HFFc6 (cell line): ENCODE data around the gene VPS16. TPM values are rescaled to one million over a fixed set of nuclear protein-coding genes. Genes with fewer than 3 reads are reported as not detected.
"Not testable (repeated sequence)": the region's sequence is repeated elsewhere in the genome, so short reads cannot be mapped to it uniquely, and the experiment has no call there.

Experiments
- DNase-seq: peaks from one replicate; pipeline ENCODE4 v3.0.0-alpha.2; 2018
- H3K27ac Mint-ChIP-seq: 2 replicates; pipeline ENCODE4 v1.8.0; 2020; ENCODE audit warnings: mild to moderate bottlenecking, mixed read lengths
- H3K27me3 Mint-ChIP-seq: 2 replicates; pipeline ENCODE4 v1.8.0; 2021; ENCODE audit warnings: mild to moderate bottlenecking, moderate library complexity, mixed read lengths; ENCODE audit not compliant: insufficient read depth
- H3K36me3 Mint-ChIP-seq: 2 replicates; pipeline ENCODE4 v1.8.0; 2021; ENCODE audit warnings: low read depth, mixed read lengths
- H3K4me1 Mint-ChIP-seq: 2 replicates; pipeline ENCODE4 v1.8.0; 2020; ENCODE audit warnings: low read depth, mixed read lengths
- H3K4me3 Mint-ChIP-seq: 2 replicates; pipeline ENCODE4 v1.8.0; 2020; ENCODE audit warnings: mild to moderate bottlenecking, moderate library complexity, mixed read lengths
- H3K9me3 Mint-ChIP-seq: 2 replicates; pipeline ENCODE4 v1.8.0; 2020; ENCODE audit warnings: mild to moderate bottlenecking, mixed read lengths
- total RNA-seq, 6 experiments: library from RNA; stranded (reverse); fragmentation: NEBNext Ultra II Directional; extraction: Animal tissue kit (Norgen Biotek cat#: 25700); gene quantifications; 2 replicates in 1 of 6; 3 replicates in 5 of 6; pipeline ENCODE4 v1.2.3, GENCODE V29; 2021
- TF ChIP-seq, protein P1 (sequence below): fragments of 200-600 bp; sonication (generic); IDR thresholded peaks from 2 replicates; pipeline ENCODE4 v1.5.0; 2021; ENCODE audit warnings: antibody characterized with exemption, mild to moderate bottlenecking

The VPS16 gene
- total RNA-seq, 6 experiments from 2014 or later: 30.6 to 36.3 (median 35.2) TPM

DNA sequence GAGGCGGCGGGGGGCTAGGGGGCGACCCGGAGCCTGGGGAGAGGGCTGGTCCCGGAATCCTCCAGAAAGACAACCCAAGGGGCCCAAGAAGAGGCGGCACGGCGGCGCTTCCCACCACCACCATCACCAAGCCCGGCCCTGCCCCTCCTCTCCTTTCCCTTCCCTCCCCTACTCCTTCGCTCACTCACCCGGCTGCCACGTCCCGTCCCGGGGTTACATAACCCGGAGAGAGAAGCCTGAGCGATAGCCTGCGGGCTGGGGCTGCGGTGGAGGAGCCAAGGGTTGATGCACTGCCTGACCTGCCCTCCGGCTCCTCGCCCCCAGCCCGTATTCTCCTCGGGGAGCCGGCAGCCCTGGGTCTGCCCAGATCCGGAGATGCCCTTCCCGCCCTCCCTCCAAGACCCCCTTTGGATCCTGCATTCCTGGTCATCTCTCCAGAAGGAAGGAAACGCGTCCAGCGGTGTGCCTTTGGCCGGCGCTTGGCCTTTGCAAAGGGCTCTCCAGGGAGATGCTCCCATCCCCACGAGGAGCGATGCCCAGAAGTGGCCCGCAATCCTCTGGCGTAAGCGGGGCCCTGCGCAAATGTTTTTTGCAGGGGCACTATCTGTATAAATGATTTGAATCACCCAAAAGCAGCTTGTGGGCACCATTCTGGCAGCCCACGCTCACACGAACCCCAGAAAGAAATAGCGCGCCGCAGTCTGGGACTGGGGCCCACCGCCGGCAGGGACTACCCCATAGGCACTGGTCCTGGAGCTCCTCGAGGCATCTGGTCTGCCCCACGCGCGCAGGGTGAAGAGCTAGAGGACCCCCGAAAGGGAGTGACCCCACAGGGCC lies 35.5 kb upstream of the VPS16 start:
- DNase-seq: no peak
- Mint-ChIP-seq H3K36me3 (peaks cover 6% of the 10 kb centered on the region; the same call in 1 of the 2 replicates), H3K4me1 (peaks cover 14% of the 10 kb centered on the region), H3K27me3 (peaks cover 49% of the 10 kb centered on the region), H3K27ac (no peak overlapping the region), H3K4me3 (no peak overlapping the region), H3K9me3 (peaks cover under 1% of the 10 kb centered on the region; the same call in 1 of the 2 replicates)
- TF ChIP-seq, protein P1, sequence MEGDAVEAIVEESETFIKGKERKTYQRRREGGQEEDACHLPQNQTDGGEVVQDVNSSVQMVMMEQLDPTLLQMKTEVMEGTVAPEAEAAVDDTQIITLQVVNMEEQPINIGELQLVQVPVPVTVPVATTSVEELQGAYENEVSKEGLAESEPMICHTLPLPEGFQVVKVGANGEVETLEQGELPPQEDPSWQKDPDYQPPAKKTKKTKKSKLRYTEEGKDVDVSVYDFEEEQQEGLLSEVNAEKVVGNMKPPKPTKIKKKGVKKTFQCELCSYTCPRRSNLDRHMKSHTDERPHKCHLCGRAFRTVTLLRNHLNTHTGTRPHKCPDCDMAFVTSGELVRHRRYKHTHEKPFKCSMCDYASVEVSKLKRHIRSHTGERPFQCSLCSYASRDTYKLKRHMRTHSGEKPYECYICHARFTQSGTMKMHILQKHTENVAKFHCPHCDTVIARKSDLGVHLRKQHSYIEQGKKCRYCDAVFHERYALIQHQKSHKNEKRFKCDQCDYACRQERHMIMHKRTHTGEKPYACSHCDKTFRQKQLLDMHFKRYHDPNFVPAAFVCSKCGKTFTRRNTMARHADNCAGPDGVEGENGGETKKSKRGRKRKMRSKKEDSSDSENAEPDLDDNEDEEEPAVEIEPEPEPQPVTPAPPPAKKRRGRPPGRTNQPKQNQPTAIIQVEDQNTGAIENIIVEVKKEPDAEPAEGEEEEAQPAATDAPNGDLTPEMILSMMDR: no peak

DNA sequence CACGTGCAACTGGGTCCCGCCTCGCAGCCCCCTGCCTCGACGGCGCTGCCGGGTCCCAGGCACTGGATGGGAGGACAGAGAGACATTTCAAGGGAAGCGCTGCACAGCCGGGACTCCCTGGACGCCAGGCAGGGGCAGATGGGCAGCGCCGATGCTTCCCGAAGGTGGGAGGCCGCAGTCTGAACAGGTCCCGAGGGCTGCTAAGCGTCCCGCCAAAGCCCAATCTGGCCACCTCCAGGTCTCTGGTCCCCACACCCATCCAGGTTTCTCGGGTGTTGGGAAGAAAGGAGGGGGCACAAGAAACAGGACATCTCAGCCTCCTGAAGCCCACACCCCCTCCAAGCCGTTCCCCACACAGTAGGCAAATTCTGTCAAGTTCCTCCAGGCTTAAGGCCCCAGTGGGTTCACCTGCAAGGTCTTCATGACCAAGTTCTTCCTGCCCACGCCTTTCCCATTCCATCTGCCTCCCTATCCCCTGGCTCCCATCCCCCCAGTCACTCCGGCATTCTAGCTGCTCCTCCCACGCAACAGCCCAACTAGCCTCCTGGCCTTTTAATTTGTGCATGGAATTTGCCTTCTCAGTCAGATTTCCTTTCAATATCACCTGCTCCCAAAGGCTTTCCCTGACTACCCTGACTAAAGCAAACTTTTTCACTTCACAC lies 34.7 kb upstream of the VPS16 start:
- Mint-ChIP-seq H3K9me3 (no peaks in the 10 kb centered on the region; the same call in 1 of the 2 replicates), H3K36me3 (peaks cover 6% of the 10 kb centered on the region; the same call in 1 of the 2 replicates)

DNA sequence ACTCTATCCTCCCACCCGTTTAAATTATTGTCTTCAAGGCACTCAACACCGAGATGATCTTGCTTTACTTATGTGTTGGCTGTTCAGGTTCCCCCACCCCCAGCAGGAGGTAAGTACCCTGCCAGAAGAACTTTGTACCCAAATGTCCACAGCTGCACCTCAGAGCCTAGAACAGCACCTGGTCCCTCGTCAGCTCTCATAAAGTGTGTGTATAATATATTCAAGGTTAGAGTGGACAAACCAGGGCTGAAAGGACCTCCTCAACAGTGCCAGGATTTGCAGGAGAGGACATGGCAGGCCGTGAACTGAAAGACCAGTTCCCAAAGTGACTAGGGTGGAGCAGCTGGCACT lies 34.2 kb upstream of the VPS16 start:
- peaks cover 6% of the 10 kb centered on the region; the same call in 1 of the 2 replicates for H3K4me1 Mint-ChIP-seq
- H3K27me3 Mint-ChIP-seq: peaks cover 40% of the 10 kb centered on the region
- H3K4me3 Mint-ChIP-seq: no peak overlapping the region
- DNase-seq: no peak
- peaks cover 5% of the 10 kb centered on the region for H3K9me3 Mint-ChIP-seq
- peaks cover 4% of the 10 kb centered on the region; the same call in 1 of the 2 replicates for H3K36me3 Mint-ChIP-seq
- TF ChIP-seq, protein P1: no peak
- H3K27ac Mint-ChIP-seq: no peak overlapping the region

More for the DNA sequence above, 34.7 kb upstream of the VPS16 start:
- Mint-ChIP-seq H3K27me3 (peaks cover 46% of the 10 kb centered on the region), H3K27ac (no peak overlapping the region), H3K4me1 (peaks cover 10% of the 10 kb centered on the region; the same call in 1 of the 2 replicates), H3K4me3 (no peak overlapping the region)
- no peak for DNase-seq
- TF ChIP-seq, protein P1: no peak

DNA sequence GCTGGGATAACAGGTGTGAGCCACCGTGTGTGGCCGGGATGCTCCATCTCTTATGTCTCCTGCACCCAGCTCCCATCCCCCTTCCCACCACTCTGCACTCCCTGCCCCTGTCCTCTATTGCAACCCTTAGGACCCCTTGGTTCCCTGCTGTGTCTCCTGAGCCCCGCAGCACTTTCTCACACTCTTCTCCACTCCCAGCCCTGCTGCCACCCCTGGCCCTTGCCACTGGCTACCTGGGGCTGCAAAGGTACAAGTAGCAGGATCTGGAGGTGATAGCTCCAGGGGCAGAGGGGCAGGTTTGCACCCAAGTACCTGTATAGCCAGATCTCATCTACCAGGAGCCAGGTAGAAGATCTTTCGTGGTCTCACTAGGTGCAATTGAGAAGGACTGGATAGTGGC lies 33.5 kb upstream of the VPS16 start:
- TF ChIP-seq, protein P1: no peak
- Mint-ChIP-seq H3K27me3 (peaks cover 34% of the 10 kb centered on the region), H3K9me3 (peaks cover 12% of the 10 kb centered on the region), H3K4me1 (peaks cover 6% of the 10 kb centered on the region; the same call in 1 of the 2 replicates), H3K4me3 (no peak overlapping the region), H3K27ac (no peak overlapping the region), H3K36me3 (no peaks in the 10 kb centered on the region)
- no peak for DNase-seq

DNA sequence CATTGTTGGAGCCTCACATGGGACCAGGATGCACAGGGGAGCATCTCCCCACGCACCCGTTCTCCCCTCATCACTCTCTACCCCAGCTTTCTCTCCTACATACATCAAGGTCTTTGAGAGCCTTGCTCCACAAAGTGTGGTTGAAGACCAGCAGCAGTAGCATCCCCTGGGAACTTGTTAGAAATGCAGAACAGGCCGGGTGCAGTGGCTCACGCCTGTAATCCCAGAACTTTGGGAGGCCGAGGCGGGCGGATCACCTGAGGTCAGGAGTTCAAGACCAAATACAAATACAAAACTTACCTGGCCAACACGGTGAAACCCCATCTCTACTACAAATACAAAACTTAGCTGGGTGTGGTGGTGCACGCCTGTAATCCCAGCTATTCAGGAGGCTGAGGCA lies 32.6 kb upstream of the VPS16 start:
- peaks cover 20% of the 10 kb centered on the region for H3K9me3 Mint-ChIP-seq

DNA sequence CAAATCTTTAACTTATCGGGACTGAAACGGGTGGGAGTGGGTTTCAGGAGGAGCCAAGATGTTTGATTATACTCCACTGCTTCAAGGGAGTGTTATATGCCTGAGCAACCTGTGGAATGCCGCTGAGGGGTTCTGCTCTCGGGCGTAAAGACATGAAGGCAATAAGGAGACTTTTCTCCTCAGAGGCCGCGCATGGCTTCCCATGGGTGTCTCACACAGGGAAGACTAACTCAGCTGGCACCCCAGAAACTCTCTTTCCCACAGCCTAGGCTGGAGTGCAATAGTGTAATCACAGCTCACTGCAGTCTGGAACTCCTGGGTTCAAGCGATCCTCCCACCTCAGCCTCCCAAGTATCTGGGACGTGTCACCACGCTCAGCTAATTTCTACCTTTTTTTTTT lies 30.9 kb upstream of the VPS16 start:
- DNase-seq: no peak
- H3K27me3 Mint-ChIP-seq: peaks cover 22% of the 10 kb centered on the region
- peaks cover 24% of the 10 kb centered on the region for H3K9me3 Mint-ChIP-seq
- TF ChIP-seq, protein P1: no peak
- H3K27ac Mint-ChIP-seq: no peak overlapping the region
- H3K36me3 Mint-ChIP-seq: no peaks in the 10 kb centered on the region
- peaks cover 19% of the 10 kb centered on the region for H3K4me1 Mint-ChIP-seq
- H3K4me3 Mint-ChIP-seq: no peak overlapping the region

More for the DNA sequence above, 32.6 kb upstream of the VPS16 start:
- DNase-seq, H3K4me1 Mint-ChIP-seq, H3K4me3 Mint-ChIP-seq, H3K36me3 Mint-ChIP-seq, H3K27ac Mint-ChIP-seq: not testable (repeated sequence)
- peaks cover 27% of the 10 kb centered on the region for H3K27me3 Mint-ChIP-seq
